ENCODE data around the gene NAA15. TPM values are rescaled to one million over a fixed set of nuclear protein-coding genes. Genes with fewer than 3 reads are reported as not detected.
"Not testable (repeated sequence)": the region's sequence is repeated elsewhere in the genome, so short reads cannot be mapped to it uniquely, and the experiment has no call there.

NAA15 gene
- total RNA-seq, 1 experiment from 2014 or later = 98.9 TPM

GRCh38 chr4:139319571-139319970 lies 18.3 kb downstream of the NAA15 start:
- CTCF ChIA-PET = no interaction called here
- H3K4me3 Mint-ChIP-seq = no peak overlapping the region
- no peak for ATAC-seq

GRCh38 chr4:139322070-139322469 lies 20.8 kb downstream of the NAA15 start:
- H3K4me3 Mint-ChIP-seq; H3K27me3 Mint-ChIP-seq (ENCODE audit: low read depth); DNase-seq (ENCODE audit: low spot score); CTCF ChIA-PET; ATAC-seq: not testable (repeated sequence)
- POLR2A ChIA-PET = interaction anchor here (1.2 kb wide), 1 partner anchor 21 kb away, joined by 3 read pairs; the partner anchor contains the start of gene NAA15
- H3K4me1 Mint-ChIP-seq = peaks cover 42% of the 10 kb centered on the region
- peaks cover 15% of the 10 kb centered on the region for H3K9me3 Mint-ChIP-seq
- peak overlapping the region; percentile 37; the same call in 1 of the 2 replicates for H3K27ac Mint-ChIP-seq
- H3K36me3 Mint-ChIP-seq = peaks cover 16% of the 10 kb centered on the region

More at GRCh38 chr4:139319571-139319970, 18.3 kb downstream of the NAA15 start:
- peaks cover 15% of the 10 kb centered on the region for H3K9me3 Mint-ChIP-seq
- peak overlapping the region; percentile 58 for H3K27ac Mint-ChIP-seq
- peaks cover 49% of the 10 kb centered on the region for H3K4me1 Mint-ChIP-seq
- TF ChIP-seq GTF2I (CRISPR knock-in tag; conservative IDR thresholded peaks at IDR 0.05) = no peak
- TF ChIP-seq NR3C1 (CRISPR knock-in tag; conservative IDR thresholded peaks at IDR 0.05; ENCODE audit: low read depth) = no peak
- TF ChIP-seq NR1H2 (CRISPR knock-in tag; IDR thresholded peaks at IDR 0.05) = no peak
- no peak for TF ChIP-seq ZNF138 (CRISPR knock-in tag; conservative IDR thresholded peaks at IDR 0.05)
- TF ChIP-seq IRF1 (CRISPR knock-in tag; IDR thresholded peaks at IDR 0.05) = no peak
- TF ChIP-seq ZNF263 (CRISPR knock-in tag; IDR thresholded peaks at IDR 0.05; ENCODE audit: low read depth) = no peak
- TF ChIP-seq CREM (CRISPR knock-in tag; IDR thresholded peaks at IDR 0.05) = no peak
- no peak for TF ChIP-seq CDX4 (CRISPR knock-in tag; IDR thresholded peaks at IDR 0.05; ENCODE audit: borderline replicate concordance)
- TF ChIP-seq ATF6 (CRISPR knock-in tag; IDR thresholded peaks at IDR 0.05) = no peak
- no peak for TF ChIP-seq RELA (CRISPR knock-in tag; IDR thresholded peaks at IDR 0.05; ENCODE audit: borderline replicate concordance)
- no peak for TF ChIP-seq ZNF532 (CRISPR knock-in tag; IDR thresholded peaks at IDR 0.05; ENCODE audit: borderline replicate concordance)
- no peak for TF ChIP-seq EMX1 (CRISPR knock-in tag; IDR thresholded peaks at IDR 0.05)
- no peak for TF ChIP-seq JUN (CRISPR knock-in tag; IDR thresholded peaks at IDR 0.05)
- TF ChIP-seq ZNF219 (CRISPR knock-in tag; IDR thresholded peaks at IDR 0.05; ENCODE audit: borderline replicate concordance) = no peak
- TF ChIP-seq ZNF423 (CRISPR knock-in tag; IDR thresholded peaks at IDR 0.05) = no peak
- no peak for TF ChIP-seq AFF4 (CRISPR knock-in tag; IDR thresholded peaks at IDR 0.05; ENCODE audit: borderline replicate concordance)
- TF ChIP-seq ATF1 (CRISPR knock-in tag; IDR thresholded peaks at IDR 0.05) = no peak
- no peak for TF ChIP-seq ELF4 (CRISPR knock-in tag; IDR thresholded peaks at IDR 0.05; ENCODE audit: low read depth)
- TF ChIP-seq MYBL2 (CRISPR knock-in tag; IDR thresholded peaks at IDR 0.05) = no peak
- POLR2A ChIA-PET = no interaction called here
- no peak for DNase-seq (ENCODE audit: low spot score)
- H3K36me3 Mint-ChIP-seq = peaks cover 16% of the 10 kb centered on the region
- H3K27me3 Mint-ChIP-seq (ENCODE audit: low read depth) = no peaks in the 10 kb centered on the region
